Osteoblast (primary cell): ENCODE results near the gene REC114. TPM values are rescaled to one million over a fixed set of nuclear protein-coding genes. Genes with fewer than 3 reads are reported as not detected.

Experiments
- DNase-seq: peaks from one replicate; pipeline ENCODE4 v3.0.0; 2011; ENCODE audit warnings: low spot score, mixed read lengths; ENCODE audit not compliant: insufficient read length; ENCODE audit errors: missing footprints
- H2AFZ ChIP-seq: 2 replicates; pipeline ENCODE4 v1.6.0; 2011; ENCODE audit warnings: mild to moderate bottlenecking, low read length
- H3K27ac ChIP-seq: 2 replicates; pipeline ENCODE4 v1.5.1; 2011; ENCODE audit warnings: mild to moderate bottlenecking, low read depth, low read length, moderate library complexity
- H3K27me3 ChIP-seq: 2 replicates; pipeline ENCODE4 v1.6.0; 2012; ENCODE audit warnings: mild to moderate bottlenecking, control low read depth, inconsistent platforms, low read length, moderate library complexity; ENCODE audit not compliant: insufficient read depth
- H3K36me3 ChIP-seq: 2 replicates; pipeline ENCODE4 v1.5.1; 2011; ENCODE audit warnings: mild to moderate bottlenecking, low read length, control low read depth, moderate library complexity; ENCODE audit not compliant: insufficient read depth
- H3K4me1 ChIP-seq: 2 replicates; pipeline ENCODE4 v1.5.1; 2011; ENCODE audit warnings: mild to moderate bottlenecking, low read length, control low read depth, moderate library complexity; ENCODE audit not compliant: insufficient read depth
- H3K4me2 ChIP-seq: 2 replicates; pipeline ENCODE4 v1.6.0; 2011; ENCODE audit warnings: mild to moderate bottlenecking, low read length; ENCODE audit not compliant: insufficient read depth
- H3K4me3 ChIP-seq: fragments of 200-600 bp; sonication (generic); 3 replicates; pipeline ENCODE4 v1.5.1; 2012; ENCODE audit warnings: mild to moderate bottlenecking, low read length, inconsistent platforms; ENCODE audit not compliant: insufficient read depth
- H3K79me2 ChIP-seq: 2 replicates; pipeline ENCODE4 v1.6.0; 2012; ENCODE audit warnings: mild to moderate bottlenecking, low read length, control low read depth, inconsistent platforms; ENCODE audit not compliant: insufficient read depth
- H3K9me3 ChIP-seq: 2 replicates; pipeline ENCODE4 v1.5.1; 2011; ENCODE audit warnings: low read depth, low read length, control low read depth
- H4K20me1 ChIP-seq: 2 replicates; pipeline ENCODE4 v1.6.0; 2012; ENCODE audit warnings: mild to moderate bottlenecking, low read length, control low read depth; ENCODE audit not compliant: insufficient read depth
- total RNA-seq: library from RNA; depleted of rRNA; stranded (reverse); fragments of >200 nt; gene quantifications from 2 replicates; pipeline ENCODE4 v1.2.3, GENCODE V29; 2012
- TF ChIP-seq, protein P1 (sequence below): IDR thresholded peaks from 2 replicates; pipeline ENCODE4 v1.5.1; 2011; ENCODE audit warnings: mild to moderate bottlenecking, low read depth, low read length, moderate library complexity; ENCODE audit errors: extremely low read depth

REC114 gene
- total RNA-seq, 1 donor = not detected

DNA sequence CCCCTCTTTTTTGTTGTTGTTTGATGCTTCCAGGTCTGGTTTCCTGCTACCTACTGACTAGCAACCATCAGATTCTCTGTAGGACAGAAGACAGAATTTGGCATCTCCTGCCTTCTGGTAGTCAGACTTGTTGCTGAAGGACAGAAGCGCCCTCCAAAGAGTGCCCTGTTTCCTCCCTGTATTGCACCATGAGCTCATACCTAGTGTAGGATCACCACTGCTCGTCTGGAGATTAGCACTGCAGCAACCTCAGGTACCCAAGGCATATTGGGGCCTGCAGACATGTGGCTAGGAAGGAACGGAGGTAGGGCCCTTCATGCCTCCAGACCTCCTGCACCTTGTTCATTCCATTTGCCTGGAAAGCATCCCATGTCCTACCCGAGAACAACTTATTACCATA lies 112.1 kb downstream of the REC114 start:
- Histone ChIP-seq H3K27me3 (no peaks in the 10 kb centered on the region), H4K20me1 (peaks cover 7% of the 10 kb centered on the region), H3K79me2 (no peaks in the 10 kb centered on the region), H3K27ac (no peak overlapping the region), H3K9me3 (no peaks in the 10 kb centered on the region), H3K4me3 (no peak overlapping the region), H3K4me2 (no peak overlapping the region), H2AFZ (no peak overlapping the region), H3K4me1 (no peaks in the 10 kb centered on the region), H3K36me3 (peaks cover 43% of the 10 kb centered on the region)
- TF ChIP-seq, protein P1, sequence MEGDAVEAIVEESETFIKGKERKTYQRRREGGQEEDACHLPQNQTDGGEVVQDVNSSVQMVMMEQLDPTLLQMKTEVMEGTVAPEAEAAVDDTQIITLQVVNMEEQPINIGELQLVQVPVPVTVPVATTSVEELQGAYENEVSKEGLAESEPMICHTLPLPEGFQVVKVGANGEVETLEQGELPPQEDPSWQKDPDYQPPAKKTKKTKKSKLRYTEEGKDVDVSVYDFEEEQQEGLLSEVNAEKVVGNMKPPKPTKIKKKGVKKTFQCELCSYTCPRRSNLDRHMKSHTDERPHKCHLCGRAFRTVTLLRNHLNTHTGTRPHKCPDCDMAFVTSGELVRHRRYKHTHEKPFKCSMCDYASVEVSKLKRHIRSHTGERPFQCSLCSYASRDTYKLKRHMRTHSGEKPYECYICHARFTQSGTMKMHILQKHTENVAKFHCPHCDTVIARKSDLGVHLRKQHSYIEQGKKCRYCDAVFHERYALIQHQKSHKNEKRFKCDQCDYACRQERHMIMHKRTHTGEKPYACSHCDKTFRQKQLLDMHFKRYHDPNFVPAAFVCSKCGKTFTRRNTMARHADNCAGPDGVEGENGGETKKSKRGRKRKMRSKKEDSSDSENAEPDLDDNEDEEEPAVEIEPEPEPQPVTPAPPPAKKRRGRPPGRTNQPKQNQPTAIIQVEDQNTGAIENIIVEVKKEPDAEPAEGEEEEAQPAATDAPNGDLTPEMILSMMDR = no peak
- DNase-seq = no peak

- no peaks in the 10 kb centered on the region for H3K27me3 ChIP-seq
- DNase-seq = no peak
- peaks cover 10% of the 10 kb centered on the region for H4K20me1 ChIP-seq
- TF ChIP-seq, protein P1 = no peak
- H3K4me2 ChIP-seq = no peak overlapping the region
- H3K79me2 ChIP-seq = peaks cover 3% of the 10 kb centered on the region
- H3K4me1 ChIP-seq = no peaks in the 10 kb centered on the region
- H3K36me3 ChIP-seq = peaks cover 70% of the 10 kb centered on the region
- no peaks in the 10 kb centered on the region for H3K9me3 ChIP-seq
- no peak overlapping the region for H2AFZ ChIP-seq
- H3K4me3 ChIP-seq = no peak overlapping the region
- H3K27ac ChIP-seq = no peak overlapping the region
Observed at GRCh38 chr15:73558529-73558928, 115.6 kb downstream of the REC114 start.

DNA sequence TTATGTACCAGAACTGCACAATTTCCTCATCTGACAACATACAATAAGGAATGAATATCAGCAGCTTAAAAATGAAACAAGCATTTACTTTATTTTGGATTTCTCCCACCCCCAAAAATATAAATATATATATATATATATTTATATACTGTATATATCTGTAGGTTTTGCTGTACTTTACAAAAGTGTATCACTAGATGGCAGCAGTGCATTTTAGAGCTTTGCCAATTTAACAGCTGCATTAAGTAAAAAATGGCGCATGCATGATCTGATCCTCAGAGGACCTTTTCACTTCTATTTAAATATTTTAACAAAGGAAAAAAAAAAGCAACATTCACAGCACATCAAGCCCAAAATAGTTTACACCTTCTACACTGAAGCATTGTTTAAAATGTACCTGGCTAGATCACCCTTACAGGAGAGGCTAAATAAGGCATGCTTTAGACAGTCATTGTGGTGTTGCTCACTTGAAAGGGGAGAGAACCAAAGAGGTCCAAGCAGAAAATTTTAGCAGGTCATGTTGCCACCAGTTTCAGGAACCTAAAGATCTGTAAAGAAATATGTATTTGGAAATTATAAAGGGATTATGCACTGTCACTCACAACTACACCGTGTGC lies 117.6 kb downstream of the REC114 start:
- no peaks in the 10 kb centered on the region for H3K9me3 ChIP-seq
- TF ChIP-seq, protein P1 = peak; percentile 44
- peaks cover 66% of the 10 kb centered on the region for H3K36me3 ChIP-seq
- no peaks in the 10 kb centered on the region for H3K27me3 ChIP-seq
- H3K4me2 ChIP-seq = no peak overlapping the region
- H2AFZ ChIP-seq = no peak overlapping the region
- H3K79me2 ChIP-seq = peaks cover 8% of the 10 kb centered on the region
- DNase-seq = no peak
- H3K27ac ChIP-seq = no peak overlapping the region
- peaks cover 28% of the 10 kb centered on the region for H4K20me1 ChIP-seq
- H3K4me3 ChIP-seq = no peak overlapping the region
- peaks cover 8% of the 10 kb centered on the region for H3K4me1 ChIP-seq

DNA sequence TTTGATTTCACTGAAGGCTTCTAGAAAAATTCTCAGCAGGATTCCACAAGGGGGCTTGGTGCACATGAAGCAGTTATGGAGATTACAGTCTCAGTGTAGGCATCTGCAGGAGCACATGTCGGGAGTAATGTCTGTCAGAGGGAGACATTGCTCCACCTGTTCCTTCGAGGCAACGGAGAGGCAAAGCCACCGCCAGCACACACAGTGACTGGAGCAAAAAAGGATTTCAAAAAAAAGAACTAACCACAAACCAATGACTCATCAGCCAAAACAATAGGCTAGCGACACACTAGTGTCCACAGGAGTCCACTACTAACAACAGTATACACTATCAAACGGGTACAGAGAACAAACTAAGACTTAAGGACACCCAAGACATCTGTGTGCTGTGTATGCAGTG lies 121.3 kb downstream of the REC114 start:
- peaks cover 53% of the 10 kb centered on the region for H3K36me3 ChIP-seq
- peaks cover 8% of the 10 kb centered on the region for H3K79me2 ChIP-seq
- H3K4me2 ChIP-seq = no peak overlapping the region
- DNase-seq = no peak
- H3K27me3 ChIP-seq = no peaks in the 10 kb centered on the region
- no peak overlapping the region for H3K27ac ChIP-seq
- TF ChIP-seq, protein P1 = peak; percentile 26
- H4K20me1 ChIP-seq = peaks cover 35% of the 10 kb centered on the region
- H3K9me3 ChIP-seq = no peaks in the 10 kb centered on the region
- peaks cover 8% of the 10 kb centered on the region for H3K4me1 ChIP-seq
- H2AFZ ChIP-seq = no peak overlapping the region
- no peak overlapping the region for H3K4me3 ChIP-seq
